Duodenal mucosa (tissue), 2 donors: ENCODE results near the gene B4GAT1.
A peak's percentile ranks its signal among the peaks of the same experiment; 100 is the strongest.
"Not testable (repeated sequence)": the region's sequence is repeated elsewhere in the genome, so short reads cannot be mapped to it uniquely, and the experiment has no call there.

Experiments
- H3K27ac ChIP-seq: one replicate; pipeline ENCODE4 v1.7.0; 2013; ENCODE audit warnings: low read depth, low read length
- H3K27me3 ChIP-seq, 2 donors: one replicate each; pipeline ENCODE4 v1.7.0; 2013; ENCODE audit warnings: low read length in 2 of 2, control low read depth in 1 of 2; ENCODE audit not compliant: insufficient read depth in 2 of 2, control insufficient read depth in 1 of 2
- H3K36me3 ChIP-seq, 2 donors: one replicate each; pipeline ENCODE4 v1.7.0; 2013; ENCODE audit warnings: low read length in 2 of 2, control low read depth in 1 of 2; ENCODE audit not compliant: insufficient read depth in 2 of 2, control insufficient read depth in 1 of 2
- H3K4me1 ChIP-seq, 2 donors: one replicate each; pipeline ENCODE4 v1.7.0; 2013; ENCODE audit warnings: low read length in 2 of 2, control low read depth in 1 of 2; ENCODE audit not compliant: insufficient read depth in 2 of 2, control insufficient read depth in 1 of 2
- H3K4me3 ChIP-seq, 2 donors: one replicate each; pipeline ENCODE4 v1.7.0; 2013; ENCODE audit warnings: low read length in 2 of 2, low read depth in 1 of 2
- H3K9ac ChIP-seq, 2 donors: one replicate each; pipeline ENCODE4 v1.7.0; 2013; ENCODE audit warnings: low read length in 2 of 2, low read depth in 1 of 2
- H3K9me3 ChIP-seq, 2 donors: one replicate each; pipeline ENCODE4 v1.7.0; 2013; ENCODE audit warnings: low read length in 2 of 2, control low read depth in 1 of 2; ENCODE audit not compliant: control insufficient read depth in 1 of 2

The B4GAT1 gene

DNA sequence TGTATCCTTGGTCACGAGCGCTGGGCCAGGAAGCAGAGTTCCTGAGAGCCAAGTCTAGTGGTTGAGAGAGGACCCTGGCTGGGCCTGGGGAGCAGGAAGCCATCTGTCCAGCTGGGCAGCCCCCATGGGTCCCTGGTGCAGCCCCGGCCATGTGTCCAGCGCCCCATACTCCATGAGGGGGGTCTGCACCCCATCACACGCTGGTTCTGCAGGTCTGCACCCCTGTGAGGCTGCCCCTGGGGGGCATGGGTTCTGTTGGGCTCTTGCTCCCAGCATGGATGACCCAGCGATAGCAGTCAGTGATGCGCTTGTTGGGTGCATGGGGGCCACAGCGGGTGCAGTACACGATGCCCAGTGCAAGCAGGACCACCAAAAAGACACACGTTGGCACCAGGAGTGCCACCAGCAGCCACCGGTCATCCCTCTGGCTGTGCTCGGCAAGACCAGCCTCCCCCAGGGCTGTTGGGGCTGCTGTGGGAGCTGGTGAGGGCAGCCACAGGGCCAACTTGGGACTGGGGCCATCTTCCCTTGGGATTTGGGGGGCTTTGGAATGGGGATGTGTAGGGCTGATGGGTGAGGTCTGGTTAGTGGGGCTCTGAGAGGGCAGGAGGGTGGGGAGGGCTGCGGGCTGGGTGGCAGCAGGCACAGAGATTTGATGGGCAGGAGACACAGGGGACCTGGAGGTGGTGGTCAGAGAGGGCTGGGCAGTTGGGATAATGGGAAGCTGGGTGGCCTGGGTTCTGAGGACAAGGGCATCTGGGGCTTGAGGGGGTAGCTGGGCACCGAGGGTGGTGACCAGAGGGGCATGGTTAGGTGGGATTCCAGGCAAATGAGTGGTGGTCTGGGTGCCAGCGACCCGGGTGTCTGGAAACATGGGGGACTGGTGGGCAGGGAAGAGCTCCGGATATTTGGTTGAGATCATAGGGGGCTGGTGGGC lies 32.6 kb downstream of the B4GAT1 start:
- Histone ChIP-seq H3K27me3 (no peaks in the 10 kb centered on the region), H3K4me1 (peaks cover 19 to 31% of the 10 kb centered on the region in 2 donors), H3K9me3 (no peaks in the 10 kb centered on the region), H3K9ac (no peak overlapping the region), H3K27ac (no peak overlapping the region), H3K4me3 (no peak overlapping the region), H3K36me3 (no peaks in the 10 kb centered on the region)

- Histone ChIP-seq H3K9me3 (no peaks in the 10 kb centered on the region), H3K4me3 (no peak overlapping the region), H3K36me3 (no peaks in the 10 kb centered on the region), H3K9ac (no peak overlapping the region), H3K27me3 (no peaks in the 10 kb centered on the region), H3K27ac (no peak overlapping the region), H3K4me1 (peaks cover 19 to 31% of the 10 kb centered on the region in 2 donors)
Measured at GRCh38 chr11:66314186-66314501, 33.3 kb downstream of the B4GAT1 start.

GRCh38 chr11:66313321-66314185 lies 33.9 kb downstream of the B4GAT1 start:
- no peaks in the 10 kb centered on the region for H3K27me3 ChIP-seq
- H3K9ac ChIP-seq = peak overlapping the region; percentile 47 to 61
- peaks cover 18 to 26% of the 10 kb centered on the region in 2 donors for H3K4me1 ChIP-seq

DNA sequence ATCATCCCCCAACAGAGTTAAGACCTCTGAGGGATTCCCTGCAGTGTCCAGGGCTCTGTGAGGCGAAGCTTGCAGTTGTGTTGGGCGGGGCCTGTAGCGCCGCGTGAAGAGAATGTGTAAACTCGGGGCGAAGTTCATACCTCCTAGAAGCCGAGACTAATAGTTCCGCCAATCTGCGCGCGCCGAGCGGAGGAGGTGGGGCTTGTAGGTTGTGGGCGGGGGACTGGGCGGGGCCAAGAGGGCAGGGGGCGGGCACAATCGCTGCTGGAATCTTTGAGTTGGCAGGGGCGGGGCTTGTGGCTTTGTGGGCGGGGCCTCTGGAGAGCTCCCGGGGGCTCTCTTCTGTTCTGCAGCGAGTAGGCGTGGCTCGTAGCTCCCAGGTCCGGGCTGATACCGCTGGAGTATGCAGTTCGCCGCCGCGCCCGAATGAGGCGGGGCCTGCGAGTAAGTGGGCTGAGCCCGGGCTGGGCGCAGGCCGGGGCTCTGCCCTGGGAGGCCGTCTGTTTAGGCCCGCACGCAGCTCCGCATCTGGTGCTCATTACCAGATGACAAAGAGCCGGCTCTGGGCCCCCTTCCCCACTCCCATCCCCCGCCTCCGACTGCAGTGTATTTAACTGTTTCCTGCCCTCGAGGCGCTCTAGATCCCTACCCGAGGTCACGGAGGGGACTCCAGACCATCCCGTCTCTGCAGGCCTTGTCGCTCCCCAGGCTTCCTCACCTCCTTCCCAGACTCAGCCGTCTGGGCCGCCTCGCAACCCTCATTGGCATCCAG lies 34.7 kb downstream of the B4GAT1 start:
- Histone ChIP-seq H3K27me3 (no peaks in the 10 kb centered on the region), H3K36me3 (no peaks in the 10 kb centered on the region), H3K4me1 (peaks cover 10 to 18% of the 10 kb centered on the region in 2 donors), H3K4me3 (peak overlapping the region; percentile 65 to 71), H3K9me3 (no peaks in the 10 kb centered on the region), H3K9ac (peak overlapping the region; percentile 47 to 67), H3K27ac (peak overlapping the region; percentile 83)

More at GRCh38 chr11:66313321-66314185, 33.9 kb downstream of the B4GAT1 start:
- Histone ChIP-seq H3K4me3 (peak overlapping the region; percentile 50 to 65), H3K27ac (peak overlapping the region; percentile 83), H3K36me3 (no peaks in the 10 kb centered on the region), H3K9me3 (no peaks in the 10 kb centered on the region)

DNA sequence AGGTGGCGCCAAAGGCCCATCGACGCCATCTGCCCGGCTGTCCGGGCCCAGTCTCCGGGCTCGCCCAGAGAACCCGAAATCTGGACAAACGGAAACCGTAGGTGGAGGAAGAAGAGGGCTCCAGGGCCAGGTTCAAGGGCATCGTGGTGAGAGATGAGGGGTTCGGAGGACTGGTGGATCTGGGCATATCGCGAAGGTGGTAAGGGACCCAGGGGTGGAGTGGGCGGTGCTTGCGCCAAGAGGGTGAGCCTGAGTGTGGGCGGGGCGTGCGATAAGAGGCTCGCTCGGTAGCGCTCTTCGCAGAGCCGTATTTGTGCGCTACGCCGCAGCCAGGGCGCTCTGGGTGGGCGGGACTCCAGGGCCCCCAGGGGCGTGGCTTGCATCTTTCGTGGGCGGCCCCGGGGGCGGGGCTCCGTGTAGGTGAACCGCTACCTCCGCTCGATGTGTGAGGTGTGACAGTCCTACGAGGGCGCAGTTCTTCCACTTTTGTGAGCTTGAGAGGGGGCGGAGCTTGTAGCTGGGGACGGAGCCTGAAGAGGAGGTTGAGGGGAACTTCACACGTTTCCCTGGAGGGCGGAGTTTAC lies 35.4 kb downstream of the B4GAT1 start:
- peaks cover 9 to 18% of the 10 kb centered on the region in 2 donors for H3K4me1 ChIP-seq
- H3K27me3 ChIP-seq = no peaks in the 10 kb centered on the region

GRCh38 chr11:66311470-66311964 lies 35.9 kb downstream of the B4GAT1 start:
- H3K9me3 ChIP-seq = no peaks in the 10 kb centered on the region
- H3K36me3 ChIP-seq = no peaks in the 10 kb centered on the region
- peak overlapping the region; percentile 82 for H3K27ac ChIP-seq
- no peaks in the 10 kb centered on the region for H3K27me3 ChIP-seq
- peak overlapping the region; percentile 27 to 67 for H3K9ac ChIP-seq
- H3K4me3 ChIP-seq = peak overlapping the region; percentile 63 to 71
- H3K4me1 ChIP-seq = peaks cover 9 to 18% of the 10 kb centered on the region in 2 donors

More for the DNA sequence above, 35.4 kb downstream of the B4GAT1 start:
- H3K4me3 ChIP-seq = peak overlapping the region; percentile 63 to 71
- H3K9ac ChIP-seq = peak overlapping the region; percentile 27 to 67
- H3K27ac ChIP-seq = peak overlapping the region; percentile 82
- no peaks in the 10 kb centered on the region for H3K9me3 ChIP-seq
- H3K36me3 ChIP-seq = no peaks in the 10 kb centered on the region

DNA sequence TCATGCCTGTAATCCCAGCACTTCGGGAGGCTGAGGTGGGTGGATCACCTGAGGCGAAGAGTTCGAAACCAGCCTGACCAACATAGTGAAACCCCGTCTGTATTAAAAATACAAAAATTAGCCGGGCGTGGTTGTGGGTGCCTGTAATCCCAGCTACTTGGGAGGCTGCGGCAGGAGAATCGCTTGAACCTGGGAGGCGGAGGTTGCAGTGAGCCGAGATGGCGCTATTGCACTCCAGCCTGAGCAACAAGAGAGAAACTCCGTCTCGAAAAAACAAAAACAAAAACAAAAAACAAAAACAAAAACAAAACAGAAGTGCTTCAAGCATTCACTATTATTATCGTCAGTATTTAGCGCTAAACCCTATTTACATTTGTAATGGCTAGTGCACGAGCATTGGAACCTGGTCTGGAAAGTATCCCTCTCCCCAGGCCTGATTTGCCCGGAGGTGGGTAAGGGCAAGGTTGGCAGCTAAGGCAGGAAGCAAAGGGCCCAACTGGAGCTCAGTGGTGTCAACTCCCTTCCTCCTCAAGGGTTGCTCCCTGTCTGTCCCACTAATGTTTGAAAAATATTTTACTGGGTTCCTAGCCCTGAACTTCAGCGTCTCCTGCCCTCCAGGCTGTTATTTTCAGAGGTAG lies 36.5 kb downstream of the B4GAT1 start:
- not testable (repeated sequence) for H3K36me3 ChIP-seq, H3K9ac ChIP-seq
- H3K4me1 ChIP-seq = peaks cover 9 to 16% of the 10 kb centered on the region in 2 donors

DNA sequence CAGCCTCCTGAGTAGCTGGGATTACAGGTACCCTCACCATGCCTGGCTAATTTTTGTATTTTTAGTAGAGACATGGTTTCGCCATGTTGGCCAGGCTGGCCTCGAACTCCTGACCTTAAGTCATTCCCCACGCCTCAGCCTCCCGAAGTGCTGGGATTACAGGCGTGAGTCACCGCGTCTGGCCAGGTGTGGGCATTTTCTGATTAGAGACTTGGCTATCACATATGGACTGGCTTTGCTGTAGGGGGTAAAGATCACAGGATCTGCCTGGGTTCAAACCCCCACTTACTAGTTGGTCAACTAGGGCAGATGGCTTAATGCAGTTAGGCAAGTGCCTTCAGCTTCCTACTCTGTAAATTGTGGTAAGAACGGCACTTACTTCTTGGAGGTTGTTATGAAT lies 37.1 kb downstream of the B4GAT1 start:
- peaks cover 9 to 14% of the 10 kb centered on the region in 2 donors for H3K4me1 ChIP-seq
- H3K9me3 ChIP-seq = no peaks in the 10 kb centered on the region
- no peak overlapping the region for H3K27ac ChIP-seq
- H3K27me3 ChIP-seq = no peaks in the 10 kb centered on the region
- H3K4me3 ChIP-seq = no peak overlapping the region
- no peaks in the 10 kb centered on the region for H3K36me3 ChIP-seq
- no peak overlapping the region for H3K9ac ChIP-seq

More for the DNA sequence above, 36.5 kb downstream of the B4GAT1 start:
- H3K27me3 ChIP-seq, H3K9me3 ChIP-seq, H3K27ac ChIP-seq, H3K4me3 ChIP-seq: not testable (repeated sequence)

DNA sequence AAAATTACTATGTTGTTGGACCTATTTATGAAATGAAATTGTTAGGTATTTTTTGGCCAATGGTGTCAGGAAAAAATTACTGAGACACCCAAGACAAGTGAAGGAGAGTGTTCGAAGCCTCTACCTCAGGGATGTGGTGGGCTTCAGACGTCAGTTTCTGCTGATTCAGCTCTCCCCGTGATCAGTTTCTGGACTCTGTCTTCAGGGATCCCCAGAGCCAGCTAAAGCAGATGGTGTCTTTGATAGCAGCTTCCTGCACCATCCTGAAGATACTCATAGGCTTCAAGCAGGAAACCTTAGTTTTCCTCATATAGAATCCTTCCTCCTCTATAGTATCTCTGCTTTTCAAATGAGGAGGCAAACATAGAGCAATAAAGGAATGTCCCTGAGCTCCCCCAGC lies 38.0 kb downstream of the B4GAT1 start:
- H3K36me3 ChIP-seq = no peaks in the 10 kb centered on the region
- H3K9ac ChIP-seq = no peak overlapping the region
- no peaks in the 10 kb centered on the region for H3K27me3 ChIP-seq
- peaks cover 9 to 14% of the 10 kb centered on the region in 2 donors for H3K4me1 ChIP-seq
- no peak overlapping the region for H3K4me3 ChIP-seq
- no peaks in the 10 kb centered on the region for H3K9me3 ChIP-seq
- no peak overlapping the region for H3K27ac ChIP-seq
